Caco-2 (cell line): Measurements from ENCODE around the gene ITPRIP. TPM values are rescaled to one million over a fixed set of nuclear protein-coding genes. Genes with fewer than 3 reads are reported as not detected.

Experiments used
- BruUV-seq: library from RNA; stranded (reverse); fragments of 400-500 nt; replicated peaks from 2 replicates; lab custom pipeline; 2021; lab: Mats Ljungman, UMichigan
- CTCF ChIA-PET: fragments of 300-600 bp; sonication (Branson Sonifier 250); formaldehyde crosslinking; loops from one replicate; lab custom pipeline; 2022; ENCODE audit warnings: antibody characterized with exemption; lab: Charles Lee
- POLR2A ChIA-PET: fragments of 300-600 bp; sonication (Branson Sonifier 250); formaldehyde crosslinking; loops from one replicate; lab custom pipeline; 2022; ENCODE audit warnings: antibody characterized with exemption; lab: Charles Lee
- DNase-seq, 2 experiments: peaks; one replicate each; pipeline versions ENCODE4 v3.0.0 to v3.0.0-alpha.2; 2020 to 2022
- H3K27me3 ChIP-seq: replicated peaks from 2 replicates; pipeline ENCODE4 v1.6.0; 2011; ENCODE audit warnings: low read length; ENCODE audit not compliant: control insufficient read depth, insufficient read depth
- H3K36me3 ChIP-seq: 2 replicates; pipeline ENCODE4 v1.5.1; 2011; ENCODE audit warnings: low read length; ENCODE audit not compliant: control insufficient read depth, insufficient read depth
- H3K4me1 ChIP-seq: fragments of 250-450 bp; sonication (Bioruptor Pico); 2 replicates; pipeline ENCODE4 v1.5.1; 2020; ENCODE audit warnings: mild to moderate bottlenecking
- H3K4me3 ChIP-seq: 2 replicates; pipeline ENCODE4 v1.5.1; 2011; ENCODE audit warnings: low read depth, mild to moderate bottlenecking, control low read depth, low read length
- H3K9me3 ChIP-seq: fragments of 250-450 bp; sonication (Bioruptor Pico); 2 replicates; pipeline ENCODE4 v1.5.1; 2020; ENCODE audit warnings: mild to moderate bottlenecking, moderate library complexity
- H3K27ac Mint-ChIP-seq: one replicate; pipeline ENCODE4 v1.8.0; 2022; ENCODE audit warnings: mixed read lengths; ENCODE audit not compliant: unreplicated experiment
- H3K27me3 Mint-ChIP-seq: one replicate; pipeline ENCODE4 v1.8.0; 2022; ENCODE audit warnings: mixed read lengths; ENCODE audit not compliant: insufficient read depth, unreplicated experiment
- H3K36me3 Mint-ChIP-seq: one replicate; pipeline ENCODE4 v1.8.0; 2022; ENCODE audit warnings: mild to moderate bottlenecking, mixed read lengths; ENCODE audit not compliant: insufficient read depth, unreplicated experiment
- H3K4me1 Mint-ChIP-seq: one replicate; pipeline ENCODE4 v1.8.0; 2022; ENCODE audit warnings: low read depth, mixed read lengths; ENCODE audit not compliant: unreplicated experiment
- H3K4me3 Mint-ChIP-seq: one replicate; pipeline ENCODE4 v1.8.0; 2022; ENCODE audit warnings: mild to moderate bottlenecking, moderate library complexity, mixed read lengths; ENCODE audit not compliant: unreplicated experiment
- H3K9me3 Mint-ChIP-seq: one replicate; pipeline ENCODE4 v1.8.0; 2022; ENCODE audit warnings: mixed read lengths; ENCODE audit not compliant: unreplicated experiment
- intact Hi-C: fragments of 100-400 bp; cut with micrococcal nuclease; formaldehyde crosslinking; loops from one replicate; pipeline ENCODE4 v1.10.0; 2022; ENCODE audit not compliant: unreplicated experiment
- total RNA-seq: library from RNA; stranded (reverse); gene quantifications from 2 replicates; pipeline ENCODE4 v1.2.3, GENCODE V29; 2022
- TF ChIP-seq, protein P1 (sequence below), 2 experiments: fragments of 200-600 bp in 1 of 2; IDR thresholded peaks; 1 replicate in 1 of 2; 2 replicates in 1 of 2; pipeline versions ENCODE4 v1.5.1 to v1.8.0; 2011 to 2022; ENCODE audit warnings: antibody characterized with exemption in 1 of 2, control low read depth in 1 of 2, inconsistent platforms in 1 of 2, low read depth in 1 of 2, low read length in 1 of 2, mild to moderate bottlenecking in 1 of 2, moderate library complexity in 1 of 2; ENCODE audit not compliant: insufficient read depth in 1 of 2, severe bottlenecking in 1 of 2, unreplicated experiment in 1 of 2

Gene ITPRIP
- total RNA-seq, 1 experiment from 2014 or later, result 3.1 TPM

DNA sequence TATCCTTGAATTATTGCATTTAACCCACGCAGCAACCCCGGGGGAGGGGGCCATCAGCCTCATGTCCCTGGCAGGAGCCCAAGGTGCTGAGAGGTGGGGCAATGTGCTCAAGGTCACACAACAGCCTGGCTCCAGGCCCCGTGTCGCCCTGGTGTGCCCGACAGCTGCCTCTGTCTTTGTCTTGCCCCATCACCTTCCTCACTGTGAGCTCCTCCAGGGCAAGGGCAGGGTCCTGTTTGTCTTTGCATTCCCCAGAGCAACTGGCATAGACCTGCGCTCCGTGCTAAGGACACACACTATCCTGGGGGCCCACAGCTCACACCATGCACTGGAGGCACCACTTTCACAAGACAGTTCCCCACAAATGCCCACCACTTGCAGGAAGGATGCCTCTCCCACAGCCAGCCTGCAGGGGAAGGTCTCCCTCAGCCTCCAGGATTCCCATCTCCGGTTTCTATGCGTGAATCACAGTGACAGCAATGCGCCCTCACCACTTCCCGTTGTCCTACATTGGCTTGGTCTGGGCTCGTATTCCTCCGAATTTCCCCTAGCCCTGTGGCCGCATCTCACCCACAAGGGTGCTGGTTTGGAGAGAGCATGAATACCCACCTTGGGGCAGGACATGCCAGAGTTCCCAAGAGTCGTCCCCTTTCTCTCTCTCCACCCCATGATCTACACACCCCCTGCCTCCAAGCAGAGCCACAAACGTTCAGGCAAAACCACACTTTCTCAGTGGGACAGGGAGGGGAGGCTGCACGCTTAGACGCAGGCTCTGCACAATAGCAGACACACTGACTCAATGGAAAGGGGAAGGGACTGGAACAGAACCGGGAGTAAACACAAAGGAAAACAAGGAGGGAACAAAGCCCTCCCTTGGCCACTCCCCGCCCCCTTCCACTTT lies 10.3 kb downstream of the ITPRIP start:
- no peaks in the 10 kb centered on the region for H3K36me3 Mint-ChIP-seq
- Histone ChIP-seq H3K4me3 (no peak overlapping the region), H3K27me3 (no peaks in the 10 kb centered on the region), H3K4me1 (peaks cover 28% of the 10 kb centered on the region), H3K9me3 (no peaks in the 10 kb centered on the region), H3K36me3 (no peaks in the 10 kb centered on the region)
- DNase-seq, result no peak
- H3K4me1 Mint-ChIP-seq, result peaks cover 15% of the 10 kb centered on the region
- H3K27me3 Mint-ChIP-seq, result no peaks in the 10 kb centered on the region
- H3K27ac Mint-ChIP-seq, result no peak overlapping the region
- intact Hi-C loops, result no loop called here
- H3K9me3 Mint-ChIP-seq, result no peaks in the 10 kb centered on the region
- ChIA-PET CTCF (no interaction called here), POLR2A (no interaction called here)
- no peak overlapping the region for H3K4me3 Mint-ChIP-seq
- no TSS peak for BruUV-seq
- TF ChIP-seq, protein P1, sequence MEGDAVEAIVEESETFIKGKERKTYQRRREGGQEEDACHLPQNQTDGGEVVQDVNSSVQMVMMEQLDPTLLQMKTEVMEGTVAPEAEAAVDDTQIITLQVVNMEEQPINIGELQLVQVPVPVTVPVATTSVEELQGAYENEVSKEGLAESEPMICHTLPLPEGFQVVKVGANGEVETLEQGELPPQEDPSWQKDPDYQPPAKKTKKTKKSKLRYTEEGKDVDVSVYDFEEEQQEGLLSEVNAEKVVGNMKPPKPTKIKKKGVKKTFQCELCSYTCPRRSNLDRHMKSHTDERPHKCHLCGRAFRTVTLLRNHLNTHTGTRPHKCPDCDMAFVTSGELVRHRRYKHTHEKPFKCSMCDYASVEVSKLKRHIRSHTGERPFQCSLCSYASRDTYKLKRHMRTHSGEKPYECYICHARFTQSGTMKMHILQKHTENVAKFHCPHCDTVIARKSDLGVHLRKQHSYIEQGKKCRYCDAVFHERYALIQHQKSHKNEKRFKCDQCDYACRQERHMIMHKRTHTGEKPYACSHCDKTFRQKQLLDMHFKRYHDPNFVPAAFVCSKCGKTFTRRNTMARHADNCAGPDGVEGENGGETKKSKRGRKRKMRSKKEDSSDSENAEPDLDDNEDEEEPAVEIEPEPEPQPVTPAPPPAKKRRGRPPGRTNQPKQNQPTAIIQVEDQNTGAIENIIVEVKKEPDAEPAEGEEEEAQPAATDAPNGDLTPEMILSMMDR (IDR thresholded peaks at IDR 0.05; ENCODE audit: insufficient read depth in 1 of 2, low read depth in 1 of 2, low read length in 1 of 2, severe bottlenecking in 1 of 2, unreplicated experiment in 1 of 2), result no peak

DNA sequence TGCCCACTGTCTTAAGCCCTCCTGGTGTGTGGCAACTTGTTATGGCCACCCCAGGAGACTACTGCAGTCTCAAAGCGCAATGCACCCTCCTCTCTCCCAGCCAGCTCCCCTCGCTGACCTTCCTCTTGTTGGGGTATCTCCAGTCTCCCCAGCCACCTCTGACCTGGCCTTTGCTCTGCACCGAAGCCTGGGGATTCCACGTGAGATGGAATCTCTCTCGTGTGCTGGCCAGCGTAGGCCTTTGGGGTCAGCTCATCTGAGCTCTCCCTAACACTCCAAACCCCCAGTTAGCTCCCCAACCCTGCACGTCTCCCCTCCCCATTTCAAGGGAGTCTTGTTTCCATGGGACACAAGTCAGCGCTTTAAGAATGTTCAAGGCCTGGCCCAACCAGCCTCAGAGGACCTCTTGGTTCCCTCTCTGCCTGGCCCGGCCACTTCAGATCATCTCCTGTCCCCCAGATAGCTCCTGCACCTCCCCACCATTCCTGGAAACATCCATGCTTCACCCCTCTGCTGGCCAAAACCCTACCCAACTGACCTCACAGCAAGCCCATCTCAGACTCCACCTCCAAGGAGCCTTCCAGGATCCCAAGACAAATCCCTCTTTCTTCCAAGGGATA lies 11.2 kb downstream of the ITPRIP start:
- CTCF ChIA-PET, result no interaction called here
- POLR2A ChIA-PET, result no interaction called here
- Mint-ChIP-seq H3K27ac (no peak overlapping the region), H3K9me3 (no peaks in the 10 kb centered on the region), H3K27me3 (no peaks in the 10 kb centered on the region), H3K36me3 (no peaks in the 10 kb centered on the region), H3K4me1 (peaks cover 15% of the 10 kb centered on the region), H3K4me3 (no peak overlapping the region)
- Histone ChIP-seq H3K9me3 (no peaks in the 10 kb centered on the region), H3K4me3 (no peak overlapping the region), H3K36me3 (no peaks in the 10 kb centered on the region), H3K4me1 (peaks cover 25% of the 10 kb centered on the region), H3K27me3 (no peaks in the 10 kb centered on the region)
- TF ChIP-seq, protein P1 (IDR thresholded peaks at IDR 0.05; ENCODE audit: insufficient read depth in 1 of 2, low read depth in 1 of 2, low read length in 1 of 2, severe bottlenecking in 1 of 2, unreplicated experiment in 1 of 2), result no peak
- intact Hi-C loops, result no loop called here
- no TSS peak for BruUV-seq
- no peak for DNase-seq

DNA sequence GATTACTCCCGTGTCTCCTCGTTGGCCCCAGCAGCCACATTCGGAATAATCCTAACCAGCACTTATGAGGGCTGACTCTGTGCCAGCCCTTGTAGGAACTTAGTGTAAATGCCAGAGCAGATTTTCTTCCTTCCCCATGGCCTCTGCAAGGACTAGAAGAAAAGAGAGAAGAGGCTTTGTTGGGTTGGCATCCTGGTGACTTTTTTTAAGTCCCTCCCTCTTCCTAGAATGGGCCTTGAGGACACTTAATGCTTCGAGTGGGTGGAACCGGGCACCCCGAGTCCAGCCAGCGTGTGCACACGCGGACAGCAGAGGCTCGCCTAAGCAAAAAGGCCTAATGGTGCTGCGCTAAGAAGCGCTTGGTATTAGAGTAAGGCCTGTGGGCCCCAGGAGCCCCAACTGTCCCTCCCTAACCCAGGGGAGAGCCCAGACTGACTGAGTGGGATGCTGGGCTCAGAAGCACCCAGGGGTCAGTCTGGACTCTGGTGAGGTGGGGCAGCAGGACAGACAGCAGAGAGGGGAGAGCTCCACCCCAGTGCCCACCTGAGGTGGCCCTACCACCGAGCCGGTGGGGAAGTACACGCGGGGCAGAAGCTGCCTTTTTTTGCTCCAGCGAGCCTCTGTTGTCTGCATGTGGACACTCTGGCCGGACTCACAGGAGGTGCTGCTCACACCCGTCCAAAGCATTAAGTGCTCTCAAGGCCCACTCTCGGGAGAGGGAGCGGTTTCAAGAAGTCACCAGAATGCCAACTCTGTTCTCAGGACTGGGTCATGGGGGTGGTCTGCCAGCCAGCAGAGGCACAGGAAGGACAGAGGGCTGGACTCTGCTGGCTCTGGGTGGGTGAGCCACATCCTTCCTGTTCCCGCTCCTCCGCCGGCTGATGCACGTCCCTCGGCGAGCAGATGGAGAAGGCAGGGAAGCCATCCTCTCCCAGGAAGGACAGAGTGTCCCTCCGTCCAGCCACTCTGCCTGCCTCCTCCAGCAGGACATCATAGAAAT lies 12.5 kb downstream of the ITPRIP start:
- CTCF ChIA-PET, result no interaction called here
- TF ChIP-seq, protein P1 (IDR thresholded peaks at IDR 0.05; ENCODE audit: insufficient read depth in 1 of 2, low read depth in 1 of 2, low read length in 1 of 2, severe bottlenecking in 1 of 2, unreplicated experiment in 1 of 2), result no peak
- Mint-ChIP-seq H3K4me3 (no peak overlapping the region), H3K27ac (no peak overlapping the region), H3K4me1 (peaks cover 2% of the 10 kb centered on the region), H3K9me3 (no peaks in the 10 kb centered on the region), H3K27me3 (no peaks in the 10 kb centered on the region), H3K36me3 (no peaks in the 10 kb centered on the region)
- H3K27me3 ChIP-seq, result no peaks in the 10 kb centered on the region
- H3K4me3 ChIP-seq, result no peak overlapping the region
- H3K36me3 ChIP-seq, result no peaks in the 10 kb centered on the region
- BruUV-seq, result no TSS peak
- H3K9me3 ChIP-seq, result no peaks in the 10 kb centered on the region
- peaks cover 11% of the 10 kb centered on the region for H3K4me1 ChIP-seq
- POLR2A ChIA-PET, result no interaction called here
- intact Hi-C loops, result no loop called here
- DNase-seq, result no peak
